Liver (tissue), 9 donors: ENCODE data around the gene KCNMA1. TPM values are rescaled to one million over a fixed set of nuclear protein-coding genes. Genes with fewer than 3 reads are reported as not detected.

Experiments
- DNase-seq: peaks from one replicate; pipeline ENCODE4 v3.0.0-alpha.2; 2017; ENCODE audit warnings: low spot score
- H3K27ac ChIP-seq, 2 donors: one replicate each; pipeline ENCODE4 v1.7.0; 2013; ENCODE audit warnings: inconsistent platforms in 2 of 2, low read length in 2 of 2, control low read depth in 1 of 2, low read depth in 1 of 2, mild to moderate bottlenecking in 1 of 2
- H3K27me3 ChIP-seq, 4 donors: one replicate each; pipeline versions ENCODE4 v1.6.1 to v1.7.0; 2013; ENCODE audit warnings: low read length in 3 of 4, inconsistent platforms in 1 of 4, mild to moderate bottlenecking in 1 of 4, moderate library complexity in 1 of 4; ENCODE audit not compliant: control insufficient read depth in 4 of 4, insufficient read depth in 4 of 4
- H3K36me3 ChIP-seq, 4 donors: one replicate each; pipeline versions ENCODE4 v1.6.1 to v1.7.0; 2013; ENCODE audit warnings: low read length in 3 of 4, mild to moderate bottlenecking in 3 of 4, low read depth in 1 of 4, moderate library complexity in 1 of 4; ENCODE audit not compliant: control insufficient read depth in 4 of 4, insufficient read depth in 3 of 4
- H3K4me1 ChIP-seq, 4 donors: one replicate each; pipeline versions ENCODE4 v1.6.1 to v1.7.0; 2013; ENCODE audit warnings: low read length in 3 of 4, mild to moderate bottlenecking in 3 of 4, moderate library complexity in 1 of 4; ENCODE audit not compliant: control insufficient read depth in 4 of 4, insufficient read depth in 4 of 4
- H3K4me3 ChIP-seq, 3 donors: one replicate each; pipeline versions ENCODE4 v1.6.1 to v1.7.0; 2013; ENCODE audit warnings: low read length in 3 of 3, control low read depth in 1 of 3, low read depth in 1 of 3, mild to moderate bottlenecking in 1 of 3
- H3K9ac ChIP-seq, 2 donors: one replicate each; pipeline ENCODE4 v1.7.0; 2013; ENCODE audit warnings: low read length in 2 of 2, mild to moderate bottlenecking in 2 of 2, moderate library complexity in 2 of 2, control low read depth in 1 of 2, low read depth in 1 of 2
- H3K9me3 ChIP-seq, 4 donors: one replicate each; pipeline versions ENCODE4 v1.6.1 to v1.7.0; 2013; ENCODE audit warnings: low read length in 3 of 4; ENCODE audit not compliant: control insufficient read depth in 4 of 4
- ATF3 ChIP-seq: IDR thresholded peaks from 2 replicates; pipeline ENCODE4 v1.6.1; 2016; ENCODE audit warnings: antibody characterized with exemption
- EGR1 ChIP-seq, 2 donors: IDR thresholded peaks; 2 replicates each; pipeline ENCODE4 v1.6.1; 2016 to 2018; ENCODE audit warnings: antibody characterized with exemption in 2 of 2, low read depth in 2 of 2
- FOXA1 ChIP-seq: IDR thresholded peaks from 2 replicates; pipeline ENCODE4 v1.6.1; 2016; ENCODE audit warnings: antibody characterized with exemption
- FOXA2 ChIP-seq: IDR thresholded peaks from 2 replicates; pipeline ENCODE4 v1.6.1; 2016; ENCODE audit warnings: antibody characterized with exemption
- GABPA ChIP-seq, 2 donors: IDR thresholded peaks in 1 of 2; conservative IDR thresholded peaks in 1 of 2; 2 replicates each; pipeline ENCODE4 v1.6.1; 2016; ENCODE audit warnings: antibody characterized with exemption in 2 of 2, mild to moderate bottlenecking in 1 of 2, moderate library complexity in 1 of 2
- HNF4G ChIP-seq: IDR thresholded peaks from 2 replicates; pipeline ENCODE4 v1.6.1; 2016; ENCODE audit warnings: antibody characterized with exemption
- JUND ChIP-seq, 2 donors: IDR thresholded peaks; 2 replicates each; pipeline ENCODE4 v1.6.1; 2016; ENCODE audit warnings: antibody characterized with exemption in 2 of 2
- MAX ChIP-seq: IDR thresholded peaks from 2 replicates; pipeline ENCODE4 v1.6.1; 2016; ENCODE audit warnings: antibody characterized with exemption
- NR2F2 ChIP-seq: IDR thresholded peaks from 2 replicates; pipeline ENCODE4 v1.6.1; 2016; ENCODE audit warnings: antibody characterized with exemption
- RXRA ChIP-seq, 2 donors: IDR thresholded peaks; 2 replicates each; pipeline ENCODE4 v1.6.1; 2017 to 2018; ENCODE audit warnings: antibody characterized with exemption in 2 of 2, mild to moderate bottlenecking in 1 of 2
- SP1 ChIP-seq: IDR thresholded peaks from 2 replicates; pipeline ENCODE4 v1.6.1; 2018; ENCODE audit warnings: antibody characterized with exemption, mild to moderate bottlenecking
- TAF1 ChIP-seq: conservative IDR thresholded peaks from 2 replicates; pipeline ENCODE4 v1.6.1; 2016; ENCODE audit warnings: antibody characterized with exemption, mild to moderate bottlenecking
- YY1 ChIP-seq: IDR thresholded peaks from 2 replicates; pipeline ENCODE4 v1.6.1; 2016; ENCODE audit warnings: antibody characterized with exemption, mild to moderate bottlenecking
- WGBS: extraction: QIAGEN DNeasy Blood & Tissue Kit; methylation state at CpG from one replicate; pipeline ENCODE4 v1.1.7; 2013; 5-methylcytosine and 5-hydroxymethylcytosine counted together
- polyA plus RNA-seq, 2 donors: library from polyadenylated mRNA; stranded (reverse) in 1 of 2; unstranded in 1 of 2; fragments of 200-250 nt in 1 of 2; fragments of >200 nt in 1 of 2; fragmentation: Nextera tagmentation in 1 of 2; extraction: Ambion mirVana in 1 of 2; gene quantifications; one replicate each; pipeline versions ENCODE4 v1.2.1 to v1.2.3, GENCODE V29; 2013 to 2015
- total RNA-seq, 2 donors: library from RNA; depleted of rRNA; stranded (reverse); fragments of >200 nt; gene quantifications; one replicate each; pipeline ENCODE4 v1.2.3, GENCODE V29; 2014
- TF ChIP-seq, protein P1 (sequence below): fragments of 150-350 bp; IDR thresholded peaks from 2 replicates; pipeline ENCODE4 v1.5.1; 2017; ENCODE audit warnings: improper control_type of control experiment, low read depth, low read length; ENCODE audit not compliant: missing input control
- TF ChIP-seq, protein P2 (sequence below): IDR thresholded peaks from 2 replicates; pipeline ENCODE4 v1.6.1; 2016; ENCODE audit warnings: antibody characterized with exemption, mild to moderate bottlenecking
- TF ChIP-seq, protein P3 (sequence below): IDR thresholded peaks from 2 replicates; pipeline ENCODE4 v1.6.1; 2016; ENCODE audit warnings: antibody characterized with exemption
- donor health status: healthy.
- donor health status: healthy.
- donor health status: healthy.
- donor health status: healthy.
- donor health status: healthy.

KCNMA1 gene
- total and polyA plus RNA-seq, 4 donors = 2.5 to 9.7 (median 4.7) TPM

GRCh38 chr10:76906256-76906655 lies 731.4 kb downstream of the KCNMA1 start:
- H3K27me3 ChIP-seq = no peaks in the 10 kb centered on the region
- WGBS = 94% methylated on average over 2 of the region's 2 CpGs
- peaks cover 0 to 5% (median 4%) of the 10 kb centered on the region in 4 donors for H3K4me1 ChIP-seq
- H3K4me3 ChIP-seq = no peak overlapping the region
- DNase-seq = no peak
- no peaks in the 10 kb centered on the region for H3K9me3 ChIP-seq
- no peak overlapping the region for H3K27ac ChIP-seq
- TF ChIP-seq, protein P1, sequence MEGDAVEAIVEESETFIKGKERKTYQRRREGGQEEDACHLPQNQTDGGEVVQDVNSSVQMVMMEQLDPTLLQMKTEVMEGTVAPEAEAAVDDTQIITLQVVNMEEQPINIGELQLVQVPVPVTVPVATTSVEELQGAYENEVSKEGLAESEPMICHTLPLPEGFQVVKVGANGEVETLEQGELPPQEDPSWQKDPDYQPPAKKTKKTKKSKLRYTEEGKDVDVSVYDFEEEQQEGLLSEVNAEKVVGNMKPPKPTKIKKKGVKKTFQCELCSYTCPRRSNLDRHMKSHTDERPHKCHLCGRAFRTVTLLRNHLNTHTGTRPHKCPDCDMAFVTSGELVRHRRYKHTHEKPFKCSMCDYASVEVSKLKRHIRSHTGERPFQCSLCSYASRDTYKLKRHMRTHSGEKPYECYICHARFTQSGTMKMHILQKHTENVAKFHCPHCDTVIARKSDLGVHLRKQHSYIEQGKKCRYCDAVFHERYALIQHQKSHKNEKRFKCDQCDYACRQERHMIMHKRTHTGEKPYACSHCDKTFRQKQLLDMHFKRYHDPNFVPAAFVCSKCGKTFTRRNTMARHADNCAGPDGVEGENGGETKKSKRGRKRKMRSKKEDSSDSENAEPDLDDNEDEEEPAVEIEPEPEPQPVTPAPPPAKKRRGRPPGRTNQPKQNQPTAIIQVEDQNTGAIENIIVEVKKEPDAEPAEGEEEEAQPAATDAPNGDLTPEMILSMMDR = no peak
- TF ChIP-seq GABPA (IDR thresholded peaks at IDR 0.05 in 1 of 2, conservative IDR thresholded peaks at IDR 0.05 in 1 of 2) (no peak), FOXA1 (no peak)
- H3K9ac ChIP-seq = no peak overlapping the region
- peaks cover 0 to 6% (median 0%) of the 10 kb centered on the region in 4 donors for H3K36me3 ChIP-seq

GRCh38 chr10:76905251-76905650 lies 732.4 kb downstream of the KCNMA1 start:
- no peak for DNase-seq
- Histone ChIP-seq H3K9ac (no peak overlapping the region), H3K9me3 (no peaks in the 10 kb centered on the region), H3K36me3 (peaks cover 0 to 6% (median 0%) of the 10 kb centered on the region in 4 donors), H3K4me3 (no peak overlapping the region), H3K27ac (no peak overlapping the region), H3K4me1 (no peaks in the 10 kb centered on the region), H3K27me3 (no peaks in the 10 kb centered on the region)
- TF ChIP-seq, protein P2, sequence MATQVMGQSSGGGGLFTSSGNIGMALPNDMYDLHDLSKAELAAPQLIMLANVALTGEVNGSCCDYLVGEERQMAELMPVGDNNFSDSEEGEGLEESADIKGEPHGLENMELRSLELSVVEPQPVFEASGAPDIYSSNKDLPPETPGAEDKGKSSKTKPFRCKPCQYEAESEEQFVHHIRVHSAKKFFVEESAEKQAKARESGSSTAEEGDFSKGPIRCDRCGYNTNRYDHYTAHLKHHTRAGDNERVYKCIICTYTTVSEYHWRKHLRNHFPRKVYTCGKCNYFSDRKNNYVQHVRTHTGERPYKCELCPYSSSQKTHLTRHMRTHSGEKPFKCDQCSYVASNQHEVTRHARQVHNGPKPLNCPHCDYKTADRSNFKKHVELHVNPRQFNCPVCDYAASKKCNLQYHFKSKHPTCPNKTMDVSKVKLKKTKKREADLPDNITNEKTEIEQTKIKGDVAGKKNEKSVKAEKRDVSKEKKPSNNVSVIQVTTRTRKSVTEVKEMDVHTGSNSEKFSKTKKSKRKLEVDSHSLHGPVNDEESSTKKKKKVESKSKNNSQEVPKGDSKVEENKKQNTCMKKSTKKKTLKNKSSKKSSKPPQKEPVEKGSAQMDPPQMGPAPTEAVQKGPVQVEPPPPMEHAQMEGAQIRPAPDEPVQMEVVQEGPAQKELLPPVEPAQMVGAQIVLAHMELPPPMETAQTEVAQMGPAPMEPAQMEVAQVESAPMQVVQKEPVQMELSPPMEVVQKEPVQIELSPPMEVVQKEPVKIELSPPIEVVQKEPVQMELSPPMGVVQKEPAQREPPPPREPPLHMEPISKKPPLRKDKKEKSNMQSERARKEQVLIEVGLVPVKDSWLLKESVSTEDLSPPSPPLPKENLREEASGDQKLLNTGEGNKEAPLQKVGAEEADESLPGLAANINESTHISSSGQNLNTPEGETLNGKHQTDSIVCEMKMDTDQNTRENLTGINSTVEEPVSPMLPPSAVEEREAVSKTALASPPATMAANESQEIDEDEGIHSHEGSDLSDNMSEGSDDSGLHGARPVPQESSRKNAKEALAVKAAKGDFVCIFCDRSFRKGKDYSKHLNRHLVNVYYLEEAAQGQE = no peak
- TF ChIP-seq FOXA1 (no peak), ATF3 (no peak), YY1 (no peak), JUND (IDR thresholded peaks at IDR 0.05) (no peak), GABPA (IDR thresholded peaks at IDR 0.05 in 1 of 2, conservative IDR thresholded peaks at IDR 0.05 in 1 of 2) (no peak), SP1 (no peak), RXRA (IDR thresholded peaks at IDR 0.05) (no peak), EGR1 (IDR thresholded peaks at IDR 0.05; ENCODE audit: low read depth in 2 of 2) (no peak), FOXA2 (no peak), MAX (no peak), NR2F2 (no peak), TAF1 (no peak), HNF4G (no peak)
- TF ChIP-seq, protein P3, sequence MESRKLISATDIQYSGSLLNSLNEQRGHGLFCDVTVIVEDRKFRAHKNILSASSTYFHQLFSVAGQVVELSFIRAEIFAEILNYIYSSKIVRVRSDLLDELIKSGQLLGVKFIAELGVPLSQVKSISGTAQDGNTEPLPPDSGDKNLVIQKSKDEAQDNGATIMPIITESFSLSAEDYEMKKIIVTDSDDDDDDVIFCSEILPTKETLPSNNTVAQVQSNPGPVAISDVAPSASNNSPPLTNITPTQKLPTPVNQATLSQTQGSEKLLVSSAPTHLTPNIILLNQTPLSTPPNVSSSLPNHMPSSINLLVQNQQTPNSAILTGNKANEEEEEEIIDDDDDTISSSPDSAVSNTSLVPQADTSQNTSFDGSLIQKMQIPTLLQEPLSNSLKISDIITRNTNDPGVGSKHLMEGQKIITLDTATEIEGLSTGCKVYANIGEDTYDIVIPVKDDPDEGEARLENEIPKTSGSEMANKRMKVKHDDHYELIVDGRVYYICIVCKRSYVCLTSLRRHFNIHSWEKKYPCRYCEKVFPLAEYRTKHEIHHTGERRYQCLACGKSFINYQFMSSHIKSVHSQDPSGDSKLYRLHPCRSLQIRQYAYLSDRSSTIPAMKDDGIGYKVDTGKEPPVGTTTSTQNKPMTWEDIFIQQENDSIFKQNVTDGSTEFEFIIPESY = no peak
- TF ChIP-seq, protein P1 = no peak
- 95% methylated on average over 5 of the region's 5 CpGs for WGBS
